Occipital lobe (tissue), 2 donors: ENCODE results near the gene ZHX3. TPM values are rescaled to one million over a fixed set of nuclear protein-coding genes. Genes with fewer than 3 reads are reported as not detected.
"Not testable (repeated sequence)": the region's sequence is repeated elsewhere in the genome, so short reads cannot be mapped to it uniquely, and the experiment has no call there.

Experiments used
- DNase-seq: peaks from one replicate; lab custom pipeline; 2025; lab: John Stamatoyannopoulos, UW
- total RNA-seq: library from RNA; depleted of rRNA; stranded (reverse); fragments of >200 nt; gene quantifications from one replicate; pipeline ENCODE4 v1.2.3, GENCODE V29; 2014

Gene ZHX3
- total RNA-seq, 1 donor from 2014 or later = 18.9 TPM

GRCh38 chr20:41259309-41259708, 58.2 kb downstream of the ZHX3 start:
- DNase-seq = no peak

- DNase-seq = no peak
Measured at GRCh38 chr20:41258474-41258873, 59.1 kb downstream of the ZHX3 start.

- DNase-seq = no peak
Measured at GRCh38 chr20:41256516-41256915, 61.0 kb downstream of the ZHX3 start.

- DNase-seq = no peak
Measured at GRCh38 chr20:41255655-41256054, 61.9 kb downstream of the ZHX3 start.

GRCh38 chr20:41249411-41250281, 67.9 kb downstream of the ZHX3 start:
- DNase-seq = peak; percentile 72

GRCh38 chr20:41248368-41249024, 69.0 kb downstream of the ZHX3 start:
- DNase-seq = no peak

GRCh38 chr20:41247523-41248367, 69.8 kb downstream of the ZHX3 start:
- no peak for DNase-seq

GRCh38 chr20:41245086-41245707, 72.3 kb downstream of the ZHX3 start:
- DNase-seq = peak; percentile 48

- no peak for DNase-seq
Measured at GRCh38 chr20:41242807-41243206, 74.7 kb downstream of the ZHX3 start.

- DNase-seq = no peak
Measured at GRCh38 chr20:41242352-41242751, 75.2 kb downstream of the ZHX3 start.

- DNase-seq = not testable (repeated sequence)
Measured at GRCh38 chr20:41237233-41237632, 80.3 kb downstream of the ZHX3 start.

GRCh38 chr20:41236818-41237217, 80.7 kb downstream of the ZHX3 start:
- not testable (repeated sequence) for DNase-seq

GRCh38 chr20:41234546-41234945, 83.0 kb downstream of the ZHX3 start:
- peak; percentile 45 for DNase-seq

GRCh38 chr20:41234041-41234440, 83.5 kb downstream of the ZHX3 start:
- no peak for DNase-seq

- DNase-seq = no peak
Measured at GRCh38 chr20:41232973-41233926, 84.3 kb downstream of the ZHX3 start.

- DNase-seq = no peak
Measured at GRCh38 chr20:41231136-41231535, 86.4 kb downstream of the ZHX3 start.

GRCh38 chr20:41230136-41230535, 87.4 kb downstream of the ZHX3 start:
- no peak for DNase-seq

- DNase-seq = no peak
Measured at GRCh38 chr20:41229259-41229658, 88.3 kb downstream of the ZHX3 start.

- DNase-seq = no peak
Measured at GRCh38 chr20:41228858-41229257, 88.7 kb downstream of the ZHX3 start.

GRCh38 chr20:41226426-41226825, 91.1 kb downstream of the ZHX3 start:
- DNase-seq = no peak
